ENCODE results near the gene DBNL. TPM values are rescaled to one million over a fixed set of nuclear protein-coding genes. Genes with fewer than 3 reads are reported as not detected.

The DBNL gene
- total and polyA plus RNA-seq, 8 donors: 22.1 to 53.7 (median 34.7) TPM

DNA sequence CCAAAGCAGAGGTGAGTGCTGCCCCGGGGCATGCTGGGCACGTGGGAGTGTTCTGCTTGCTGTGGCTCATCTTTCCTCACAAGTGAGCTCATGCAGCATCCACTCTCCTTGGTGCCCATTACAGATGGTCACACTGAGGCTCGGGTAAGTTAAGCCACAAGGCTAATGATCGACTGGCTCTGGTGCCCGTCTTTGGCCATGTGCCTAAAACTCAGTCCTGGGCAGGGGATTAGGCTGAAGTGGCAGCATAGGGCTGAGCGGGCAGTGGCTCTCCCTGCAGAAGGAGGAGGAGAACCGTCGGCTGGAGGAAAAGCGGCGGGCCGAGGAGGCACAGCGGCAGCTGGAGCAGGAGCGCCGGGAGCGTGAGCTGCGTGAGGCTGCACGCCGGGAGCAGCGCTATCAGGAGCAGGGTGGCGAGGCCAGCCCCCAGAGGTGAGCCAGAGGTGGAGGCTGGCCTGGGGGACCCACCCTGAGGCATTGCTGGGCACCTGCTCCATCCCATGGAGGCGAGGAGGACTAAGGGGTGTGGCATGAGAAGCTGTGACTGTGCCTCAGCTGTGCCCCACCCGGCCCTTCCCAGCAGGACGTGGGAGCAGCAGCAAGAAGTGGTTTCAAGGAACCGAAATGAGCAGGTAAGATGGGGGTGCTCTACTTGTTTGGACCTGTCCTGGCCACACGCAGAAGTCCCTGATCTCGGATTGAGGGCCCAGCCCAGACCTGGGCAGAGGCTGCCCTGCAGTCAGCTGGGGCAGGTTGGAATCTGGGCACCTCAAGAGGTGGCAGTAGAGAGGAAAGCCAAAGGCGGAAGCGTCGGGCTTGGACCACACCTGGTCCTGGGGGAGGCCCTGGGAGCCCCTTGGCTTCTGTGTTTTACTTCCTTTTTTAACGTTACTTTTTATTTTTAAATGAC, 13.6 kb downstream of the DBNL start:
- no peak overlapping the region for H3K27ac ChIP-seq
- DNase-seq (peak in 3 of 6 donors; percentile 8 to 56 (median 45)), FAIRE-seq (no peak), ATAC-seq (peak in 1 of 4 donors; percentile 18)
- WGBS, 2 donors: 92 to 93% methylated on average over 25 to 30 of the region's 30 CpGs
- intact Hi-C loops (cut with DNase I): no loop called here
- TF ChIP-seq, protein P1, sequence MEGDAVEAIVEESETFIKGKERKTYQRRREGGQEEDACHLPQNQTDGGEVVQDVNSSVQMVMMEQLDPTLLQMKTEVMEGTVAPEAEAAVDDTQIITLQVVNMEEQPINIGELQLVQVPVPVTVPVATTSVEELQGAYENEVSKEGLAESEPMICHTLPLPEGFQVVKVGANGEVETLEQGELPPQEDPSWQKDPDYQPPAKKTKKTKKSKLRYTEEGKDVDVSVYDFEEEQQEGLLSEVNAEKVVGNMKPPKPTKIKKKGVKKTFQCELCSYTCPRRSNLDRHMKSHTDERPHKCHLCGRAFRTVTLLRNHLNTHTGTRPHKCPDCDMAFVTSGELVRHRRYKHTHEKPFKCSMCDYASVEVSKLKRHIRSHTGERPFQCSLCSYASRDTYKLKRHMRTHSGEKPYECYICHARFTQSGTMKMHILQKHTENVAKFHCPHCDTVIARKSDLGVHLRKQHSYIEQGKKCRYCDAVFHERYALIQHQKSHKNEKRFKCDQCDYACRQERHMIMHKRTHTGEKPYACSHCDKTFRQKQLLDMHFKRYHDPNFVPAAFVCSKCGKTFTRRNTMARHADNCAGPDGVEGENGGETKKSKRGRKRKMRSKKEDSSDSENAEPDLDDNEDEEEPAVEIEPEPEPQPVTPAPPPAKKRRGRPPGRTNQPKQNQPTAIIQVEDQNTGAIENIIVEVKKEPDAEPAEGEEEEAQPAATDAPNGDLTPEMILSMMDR (IDR thresholded peaks at IDR 0.05): no peak
- no peaks in the 10 kb centered on the region for H3K27me3 ChIP-seq
- H3K36me3 ChIP-seq: peaks cover 9 to 42% (median 33%) of the 10 kb centered on the region in 3 donors
- no peak overlapping the region for H3K4me3 ChIP-seq
- H3K4me1 ChIP-seq: no peaks in the 10 kb centered on the region
- H3K9me3 ChIP-seq: no peaks in the 10 kb centered on the region

DNA sequence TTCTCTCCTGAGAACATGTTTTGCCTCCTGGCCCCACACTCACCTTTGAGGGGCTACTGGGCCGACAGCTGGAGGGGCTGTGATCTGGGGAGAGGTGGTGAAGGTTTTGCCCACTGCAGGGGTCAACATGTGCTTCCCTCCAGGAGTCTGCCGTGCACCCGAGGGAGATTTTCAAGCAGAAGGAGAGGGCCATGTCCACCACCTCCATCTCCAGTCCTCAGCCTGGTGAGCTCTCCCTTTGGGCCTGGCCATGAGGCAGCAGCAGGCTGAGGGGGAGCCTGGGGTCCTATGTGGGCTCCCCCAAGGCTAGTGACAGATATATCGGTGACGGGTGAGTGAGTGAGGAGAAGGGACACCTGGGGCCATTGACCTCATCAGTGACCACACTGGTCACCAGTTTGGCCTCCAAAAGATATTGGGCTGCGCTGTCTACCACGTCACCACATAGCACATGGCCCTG, 14.3 kb downstream of the DBNL start:
- H3K27me3 ChIP-seq: no peaks in the 10 kb centered on the region
- peaks cover 9 to 42% (median 33%) of the 10 kb centered on the region in 3 donors for H3K36me3 ChIP-seq
- intact Hi-C loops (cut with DNase I): no loop called here
- TF ChIP-seq, protein P1 (IDR thresholded peaks at IDR 0.05): no peak
- no peaks in the 10 kb centered on the region for H3K9me3 ChIP-seq
- H3K4me3 ChIP-seq: no peak overlapping the region
- FAIRE-seq: no peak
- ATAC-seq: no peak
- no peak overlapping the region for H3K27ac ChIP-seq
- WGBS, 2 donors: 91 to 92% methylated on average over 7 of the region's 7 CpGs
- DNase-seq: peak in 2 of 6 donors; percentile 26 to 29
- no peaks in the 10 kb centered on the region for H3K4me1 ChIP-seq

DNA sequence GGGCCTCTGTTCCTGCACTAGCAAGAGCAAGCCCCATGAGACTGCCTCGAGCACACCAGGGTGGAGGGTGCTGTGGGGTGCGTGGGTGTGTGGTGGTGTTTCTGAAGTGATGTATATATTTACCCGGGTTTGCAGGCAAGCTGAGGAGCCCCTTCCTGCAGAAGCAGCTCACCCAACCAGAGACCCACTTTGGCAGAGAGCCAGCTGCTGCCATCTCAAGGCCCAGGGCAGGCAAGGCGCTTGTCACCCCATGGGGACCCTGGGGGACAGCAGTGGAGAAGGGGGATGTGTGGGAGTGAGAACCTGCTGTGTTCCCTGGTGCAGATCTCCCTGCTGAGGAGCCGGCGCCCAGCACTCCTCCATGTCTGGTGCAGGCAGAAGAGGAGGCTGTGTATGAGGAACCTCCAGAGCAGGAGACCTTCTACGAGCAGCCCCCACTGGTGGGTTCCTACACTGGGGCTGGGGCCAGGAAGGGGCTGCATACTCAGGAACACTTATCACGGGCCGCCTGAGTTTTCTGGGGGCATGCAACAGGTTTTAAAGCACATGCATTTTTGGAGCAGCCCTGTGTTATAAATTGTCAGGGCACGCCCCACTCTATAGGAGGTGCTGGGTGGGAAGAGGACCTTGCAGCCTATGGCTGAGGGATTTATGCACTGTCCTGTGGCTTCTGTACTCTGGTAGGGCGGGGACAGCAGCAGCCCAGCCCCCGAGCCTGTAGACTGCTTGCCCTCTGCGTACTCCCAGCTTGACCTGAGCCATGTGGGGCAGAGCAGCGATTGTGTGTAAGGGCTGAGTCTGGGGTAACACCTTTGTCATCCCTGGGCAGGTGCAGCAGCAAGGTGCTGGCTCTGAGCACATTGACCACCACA, 15.0 kb downstream of the DBNL start:
- peaks cover 0 to under 1% (median 0%) of the 10 kb centered on the region in 3 donors for H3K4me1 ChIP-seq
- H3K27ac ChIP-seq: no peak overlapping the region
- no peaks in the 10 kb centered on the region for H3K27me3 ChIP-seq
- no peaks in the 10 kb centered on the region for H3K9me3 ChIP-seq
- intact Hi-C loops (cut with DNase I): no loop called here
- FAIRE-seq (no peak), ATAC-seq (no peak), DNase-seq (peak in 2 of 6 donors; percentile 61 to 66)
- WGBS, 2 donors: 93% methylated on average over 14 of the region's 14 CpGs
- peaks cover 9 to 42% (median 33%) of the 10 kb centered on the region in 3 donors for H3K36me3 ChIP-seq
- H3K4me3 ChIP-seq: no peak overlapping the region
- TF ChIP-seq, protein P1 (IDR thresholded peaks at IDR 0.05): no peak

DNA sequence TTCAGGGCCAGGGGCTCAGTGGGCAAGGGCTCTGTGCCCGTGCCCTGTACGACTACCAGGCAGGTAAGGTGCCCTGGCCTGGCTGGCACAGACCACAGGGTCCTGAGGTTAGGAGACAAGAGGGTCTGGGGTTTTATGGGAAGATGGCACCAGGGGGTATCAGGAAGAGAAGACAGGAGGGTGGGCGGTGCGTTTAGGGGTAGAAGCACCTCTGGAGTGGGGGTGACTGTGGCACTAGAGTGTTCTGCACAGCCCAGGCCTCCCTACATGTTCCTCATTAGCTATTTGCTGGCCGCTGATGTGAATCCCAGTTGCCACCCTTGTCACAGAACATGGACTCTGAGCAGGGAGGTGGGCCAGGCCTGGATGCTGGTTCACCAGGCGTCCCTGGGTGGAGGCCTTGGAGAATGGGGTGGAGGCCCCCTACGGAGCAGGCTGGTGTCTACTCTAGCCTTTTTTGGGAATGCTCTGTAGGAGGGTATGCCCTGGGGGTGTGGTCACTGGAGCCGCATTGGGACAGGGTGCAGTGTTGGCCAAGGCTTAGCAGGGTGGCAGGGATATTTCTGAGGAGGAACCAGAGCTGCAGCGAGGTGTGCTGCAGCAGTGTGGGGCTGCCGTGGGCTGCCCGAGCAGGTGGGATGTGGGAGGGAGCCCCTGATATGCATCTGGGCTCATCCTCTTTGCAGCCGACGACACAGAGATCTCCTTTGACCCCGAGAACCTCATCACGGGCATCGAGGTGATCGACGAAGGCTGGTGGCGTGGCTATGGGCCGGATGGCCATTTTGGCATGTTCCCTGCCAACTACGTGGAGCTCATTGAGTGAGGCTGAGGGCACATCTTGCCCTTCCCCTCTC, 15.8 kb downstream of the DBNL start:
- no peaks in the 10 kb centered on the region for H3K9me3 ChIP-seq
- no peak overlapping the region for H3K27ac ChIP-seq
- no peak for ATAC-seq
- FAIRE-seq: no peak
- TF ChIP-seq, protein P1 (IDR thresholded peaks at IDR 0.05): no peak
- peaks cover 9 to 42% (median 33%) of the 10 kb centered on the region in 3 donors for H3K36me3 ChIP-seq
- intact Hi-C loops (cut with DNase I): no loop called here
- peak in 2 of 6 donors; percentile 39 to 43 for DNase-seq
- 93 to 97% methylated on average over 21 of the region's 21 CpGs for WGBS, 2 donors
- H3K4me1 ChIP-seq: peaks cover 0 to 9% (median 5%) of the 10 kb centered on the region in 3 donors
- H3K4me3 ChIP-seq: no peak overlapping the region
- no peaks in the 10 kb centered on the region for H3K27me3 ChIP-seq

Data from pancreas (tissue), 10 donors.